GM18909 (cell line): Measurements from ENCODE around the gene PROSER1.
A peak's percentile ranks its signal among the peaks of the same experiment; 100 is the strongest.
"Not testable (repeated sequence)": the region's sequence is repeated elsewhere in the genome, so short reads cannot be mapped to it uniquely, and the experiment has no call there.

Source experiments
- ATAC-seq: cut with Tn5 transposase; IDR thresholded peaks from one replicate; pipeline ENCODE4 v1.9.1; 2021; ENCODE audit warnings: mild to moderate bottlenecking; ENCODE audit not compliant: unreplicated experiment, poor library complexity

The PROSER1 gene

DNA sequence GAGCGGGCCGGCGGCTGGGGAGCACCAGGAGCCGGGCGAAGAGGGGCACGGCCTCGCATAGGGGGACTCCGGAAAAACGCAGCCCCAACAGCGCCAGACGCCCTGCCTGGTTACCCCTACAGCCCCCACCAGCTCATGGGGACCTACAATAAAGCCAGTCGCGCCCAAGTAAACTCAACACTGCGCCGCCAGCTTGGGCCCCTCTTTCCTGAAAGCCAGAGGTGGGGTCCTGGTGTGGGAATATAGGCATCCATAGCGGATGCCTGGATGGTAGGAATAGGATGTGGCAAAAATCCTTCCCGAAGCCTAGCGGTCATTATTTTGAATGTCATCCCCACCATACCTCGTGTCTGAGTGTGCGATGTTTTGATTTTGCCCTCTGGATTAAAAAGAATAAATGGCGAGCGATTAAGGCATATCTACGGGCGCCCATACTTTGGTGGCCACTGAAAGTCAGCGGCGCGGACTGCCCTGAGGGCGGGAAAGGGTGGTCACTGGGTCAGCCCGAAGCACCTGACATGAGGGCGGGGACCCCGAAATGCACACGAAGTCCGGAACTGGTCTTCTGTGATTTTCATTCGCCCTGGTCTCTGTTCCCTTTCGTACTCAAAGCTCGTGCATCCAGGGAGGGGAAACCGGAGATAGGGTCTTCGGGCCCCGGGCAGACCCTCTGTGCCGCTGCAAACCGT lies at the start of gene PROSER1, which contains the start of gene NHLRC3:
Gene PROSER1, minus strand, starts transcription at position 210 of the 689 bp plus-strand sequence. CDS start 847 bp downstream, outside the sequence.
Gene NHLRC3, plus strand, starts transcription at position 577 of the 689 bp plus-strand sequence. CDS start 184 bp downstream, outside the sequence.
- ATAC-seq = peak; percentile 76

DNA sequence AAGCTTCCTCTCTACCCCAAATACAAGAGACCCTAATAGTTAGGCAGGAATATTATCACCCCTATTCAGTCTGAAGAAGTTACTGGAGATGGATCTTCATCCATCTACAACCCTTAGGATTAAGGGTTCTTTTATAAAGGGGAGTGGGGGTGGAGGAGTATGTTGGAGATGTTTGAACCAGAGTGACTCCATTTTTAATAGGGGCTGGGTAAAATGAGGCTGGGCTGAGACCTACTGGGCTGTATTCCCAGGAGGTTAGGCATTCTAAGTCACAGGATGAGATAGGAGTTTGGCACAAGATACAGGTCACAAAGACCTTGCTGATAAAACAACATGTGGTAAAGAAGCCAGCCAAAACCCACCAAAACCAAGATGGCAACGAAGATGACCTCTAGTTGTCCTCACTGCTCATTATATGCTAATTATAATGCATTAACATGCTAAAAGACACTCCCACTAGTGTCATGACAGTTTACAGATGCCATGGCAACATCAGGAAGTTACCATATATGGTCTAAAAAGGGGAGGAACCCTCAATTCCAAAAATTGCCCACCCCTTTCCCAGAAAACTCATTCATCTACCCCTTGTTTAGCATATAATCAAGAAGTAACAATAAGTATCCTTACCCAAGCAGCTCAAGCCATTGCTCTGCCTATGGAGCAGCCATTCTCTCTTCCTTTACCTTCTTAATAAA lies 48.5 kb upstream of the PROSER1 start:
- not testable (repeated sequence) for ATAC-seq

DNA sequence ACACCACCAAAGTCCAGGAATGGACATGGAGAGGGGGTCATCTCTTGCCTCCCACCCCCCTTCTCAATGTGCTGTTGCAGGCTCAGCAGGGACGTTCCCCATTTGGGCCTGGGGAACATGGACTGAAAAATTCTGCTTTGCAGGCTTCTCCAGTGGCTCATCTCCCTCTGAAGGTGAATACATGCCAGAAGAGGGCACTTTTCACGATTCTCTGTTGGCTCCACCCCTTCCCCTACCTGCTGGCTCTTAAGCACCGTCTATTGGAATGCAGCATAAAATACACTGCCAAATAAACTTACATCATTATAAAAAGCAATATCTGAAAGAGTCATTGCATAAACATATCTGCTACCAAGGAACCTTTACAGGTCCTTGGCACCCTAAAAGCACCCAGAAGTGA lies 36.1 kb upstream of the PROSER1 start:
- ATAC-seq = no peak

DNA sequence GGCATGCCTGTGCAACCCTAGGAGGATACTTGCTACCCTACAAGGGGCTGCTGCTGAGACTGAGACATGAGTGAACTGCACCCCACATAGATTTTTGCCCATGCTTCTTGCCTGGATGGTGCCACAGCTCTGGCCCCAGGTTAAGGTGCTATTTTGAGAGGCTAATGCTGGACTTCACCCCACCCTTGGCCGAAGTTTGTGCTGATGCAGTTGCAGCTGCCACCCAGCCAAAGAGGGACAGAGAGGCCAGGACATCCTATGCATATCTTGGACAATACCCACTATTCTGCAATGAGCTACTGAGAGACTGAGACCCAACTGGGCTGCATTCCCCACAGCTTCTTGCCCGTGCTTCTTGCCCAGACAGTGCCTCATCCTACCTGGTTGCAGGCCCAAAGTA lies 35.0 kb upstream of the PROSER1 start:
- no peak for ATAC-seq

- ATAC-seq = no peak
Observed at GRCh38 chr13:39062004-39062403, 24.1 kb upstream of the PROSER1 start.

DNA sequence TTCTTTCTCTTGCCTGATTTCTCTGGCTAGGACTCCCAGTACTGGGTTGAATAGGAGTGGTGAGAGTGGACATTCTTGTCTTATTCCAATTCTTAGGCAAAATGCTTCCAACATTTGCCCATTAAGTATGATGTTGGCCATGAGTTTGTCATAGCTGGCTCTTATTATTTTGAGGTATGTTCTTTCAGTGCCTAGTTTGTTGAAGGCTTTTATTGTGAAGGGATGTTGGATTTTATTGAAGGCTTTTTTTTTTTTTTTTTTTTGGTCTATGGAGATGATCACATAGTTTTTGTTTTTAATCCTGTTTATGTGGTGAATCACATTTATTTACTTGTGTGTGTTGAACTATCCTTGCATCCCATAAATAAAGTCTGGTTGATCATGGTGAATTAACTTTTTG lies 20.2 kb upstream of the PROSER1 start:
- no peak for ATAC-seq

DNA sequence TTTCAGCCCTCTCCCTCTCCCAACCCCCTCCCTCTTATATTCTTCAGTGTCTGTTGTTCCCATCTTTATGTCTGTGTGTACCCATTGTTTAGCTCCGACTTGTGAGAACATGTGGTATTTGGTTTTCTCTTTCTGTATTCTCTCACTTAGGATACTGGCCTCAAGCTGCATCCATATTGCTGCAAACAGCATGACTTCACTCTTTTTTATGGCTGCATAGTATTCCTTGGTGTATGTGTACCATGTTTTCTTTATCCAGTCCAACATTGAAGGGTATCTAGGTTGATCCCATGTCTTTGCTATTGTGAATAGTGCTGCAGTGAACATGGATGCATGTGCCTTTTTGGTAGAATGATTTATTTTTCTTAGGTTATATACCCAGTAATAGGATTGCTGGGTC lies 18.1 kb upstream of the PROSER1 start:
- ATAC-seq = no peak

- ATAC-seq = no peak
Observed at GRCh38 chr13:39054112-39054511, 16.2 kb upstream of the PROSER1 start.

GRCh38 chr13:39052944-39053343 lies 15.1 kb upstream of the PROSER1 start:
- ATAC-seq = no peak

DNA sequence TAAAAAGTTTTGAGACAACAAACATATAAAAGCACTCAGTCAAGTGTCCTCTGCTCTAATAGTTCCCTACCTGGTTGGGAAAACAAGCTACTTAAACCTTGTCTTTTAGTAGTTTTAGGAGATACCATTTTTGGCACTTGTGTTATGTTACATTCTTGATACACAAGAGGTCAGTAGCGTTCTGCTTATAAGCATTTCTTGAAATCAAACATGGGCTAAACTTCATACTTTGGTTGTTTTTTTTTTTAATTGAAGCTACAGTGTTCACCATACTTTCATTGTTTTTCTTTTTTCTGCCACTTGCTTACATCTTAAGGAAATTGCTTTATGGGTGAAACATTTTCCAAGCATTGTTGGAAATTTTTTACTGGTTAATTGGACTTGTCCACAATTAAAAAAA lies 13.3 kb upstream of the PROSER1 start:
- peak; percentile 48 for ATAC-seq

DNA sequence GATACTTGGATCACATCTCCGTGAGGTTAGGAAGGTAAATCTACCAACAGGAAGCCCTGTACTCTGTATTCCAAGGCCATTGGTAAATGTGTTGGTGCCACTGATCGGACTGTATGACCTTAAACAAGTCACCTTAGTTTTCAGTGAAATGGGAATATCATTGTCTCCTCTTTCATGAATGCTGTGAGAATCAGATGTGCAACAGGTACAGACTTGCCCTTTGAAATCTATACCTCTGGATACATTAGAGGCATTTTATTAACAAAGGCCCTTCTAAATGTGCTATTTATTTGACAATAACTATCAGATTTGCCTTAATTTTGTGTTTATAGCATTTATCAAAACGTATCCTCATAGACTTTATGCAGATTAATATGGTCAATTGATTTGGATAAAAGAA lies 11.4 kb upstream of the PROSER1 start:
- ATAC-seq = no peak

- ATAC-seq = no peak
Observed at GRCh38 chr13:39048806-39049205, 10.9 kb upstream of the PROSER1 start.

GRCh38 chr13:39047560-39047959 lies 9.7 kb upstream of the PROSER1 start:
- ATAC-seq = no peak

DNA sequence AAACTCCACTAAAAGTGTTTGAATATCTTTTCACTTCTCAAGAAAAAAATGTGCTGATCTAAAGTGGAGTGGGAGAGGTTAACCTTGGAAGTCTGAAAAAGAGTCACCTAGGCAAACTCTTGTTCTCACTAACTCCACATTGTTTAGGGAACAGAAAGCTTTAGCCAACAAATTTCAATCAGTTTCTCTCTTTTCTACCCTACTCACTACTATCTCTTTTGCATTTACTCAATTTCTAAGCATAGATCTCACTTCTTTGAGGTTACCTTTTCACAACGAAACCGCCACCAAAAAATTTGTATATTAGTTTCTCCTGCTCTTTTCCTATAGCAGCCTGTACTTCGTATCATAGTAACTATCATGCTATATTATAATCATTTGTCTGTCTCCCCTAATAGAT lies 6.6 kb upstream of the PROSER1 start:
- ATAC-seq = peak; percentile 71

DNA sequence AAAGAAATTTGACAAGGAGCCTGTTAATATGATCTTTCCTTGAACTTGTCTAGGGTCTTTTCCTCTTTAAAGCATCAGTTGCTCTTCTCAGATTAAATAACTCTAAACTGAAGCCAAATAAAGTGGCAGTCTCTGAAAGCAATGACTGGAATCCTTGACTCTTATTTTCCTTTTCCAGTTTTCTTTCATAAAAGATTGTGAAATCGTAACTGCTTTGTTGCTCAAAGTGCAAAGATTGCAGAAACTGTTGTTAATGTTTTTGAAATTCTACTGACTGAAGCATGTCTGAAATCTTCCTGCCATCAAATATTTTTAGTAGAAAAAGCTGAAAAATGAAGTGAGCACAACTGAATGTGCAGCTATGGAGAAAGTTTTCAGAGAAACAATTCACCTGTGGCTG lies 2.3 kb upstream of the PROSER1 start:
- no peak for ATAC-seq

DNA sequence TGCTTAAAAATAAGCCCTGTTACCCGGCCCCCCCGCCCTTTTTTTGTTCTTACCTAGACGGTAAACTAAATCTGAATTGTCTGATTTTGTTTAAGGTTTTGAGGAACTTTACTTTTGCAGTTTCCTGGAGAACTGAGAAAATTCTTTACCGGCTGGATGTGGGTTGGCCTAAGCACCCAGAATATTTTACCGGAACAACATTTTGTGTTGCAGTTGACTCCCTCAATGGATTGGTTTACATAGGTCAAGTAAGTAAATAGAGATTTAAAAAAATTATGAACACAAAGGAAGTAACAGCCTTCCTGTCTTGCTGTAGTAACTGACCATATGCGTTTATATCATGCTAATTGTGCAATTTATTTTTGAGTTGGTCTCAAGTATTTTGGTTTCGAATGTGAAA lies 1.2 kb upstream of the PROSER1 start:
- ATAC-seq = no peak

DNA sequence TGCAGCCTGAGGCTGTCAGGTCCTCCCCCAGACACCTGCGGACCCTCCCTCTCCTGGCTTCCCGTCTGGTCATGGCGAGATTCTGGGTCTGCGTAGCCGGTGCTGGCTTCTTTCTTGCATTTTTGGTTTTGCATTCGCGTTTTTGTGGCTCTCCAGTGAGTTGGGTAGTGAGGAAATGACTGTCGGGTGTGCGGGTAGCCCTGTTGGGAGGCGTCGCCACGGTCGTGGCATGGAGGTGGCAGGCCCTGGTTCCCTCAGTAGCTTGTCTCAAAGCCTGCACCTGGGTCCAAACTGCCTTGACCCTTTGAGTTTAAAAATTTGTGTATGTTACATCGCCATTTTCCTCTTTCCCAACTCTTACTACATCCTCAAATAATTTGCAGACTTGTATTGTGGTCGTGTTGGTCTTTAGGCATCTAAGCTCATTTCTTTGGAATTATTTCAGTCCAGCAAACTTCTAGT lies 711 bp upstream of the PROSER1 start:
- ATAC-seq = peak; percentile 39

DNA sequence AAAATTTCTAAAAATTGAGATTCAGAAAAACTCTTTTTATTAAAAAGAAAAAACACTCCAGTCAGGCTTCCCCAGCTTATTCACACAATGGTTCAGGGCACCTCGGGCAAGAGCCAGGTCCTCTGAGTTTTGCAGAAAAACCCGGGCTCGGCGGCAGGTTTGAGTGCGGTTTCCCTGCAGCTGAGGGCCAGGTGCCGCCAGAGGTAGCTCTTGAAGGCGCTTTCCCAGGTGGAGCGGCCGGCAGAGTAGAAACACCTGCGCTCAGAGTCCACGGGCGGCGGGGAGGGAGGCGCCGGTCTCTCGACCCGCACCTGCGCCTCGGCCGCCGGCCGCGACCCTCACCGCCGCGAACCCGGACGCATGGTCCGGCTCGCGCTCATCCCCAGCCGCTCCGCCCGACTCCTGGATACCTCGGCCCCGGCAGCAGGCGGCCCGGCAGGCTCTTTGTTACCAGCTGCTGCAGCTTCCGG lies 444 bp downstream of the PROSER1 start:
- peak; percentile 32 for ATAC-seq

DNA sequence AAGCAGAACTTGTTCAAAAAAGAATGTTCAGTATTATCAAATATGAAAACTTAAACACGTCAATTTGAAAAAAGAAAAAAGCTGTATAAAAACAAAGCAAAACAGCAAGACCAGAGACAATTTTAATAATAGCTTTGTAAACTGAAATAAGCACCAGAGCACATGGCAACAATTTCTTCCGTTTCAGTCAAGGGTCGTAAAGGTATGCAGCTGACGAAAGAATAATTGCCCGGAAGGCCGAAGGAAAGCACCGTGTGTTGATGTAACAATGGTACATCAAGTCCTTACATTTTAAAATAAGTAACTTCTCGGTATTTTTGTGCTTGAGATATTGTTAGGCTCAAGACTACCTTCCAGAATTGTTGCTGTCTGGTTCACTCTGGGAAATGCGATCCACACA lies 1.7 kb downstream of the PROSER1 start:
- no peak for ATAC-seq

DNA sequence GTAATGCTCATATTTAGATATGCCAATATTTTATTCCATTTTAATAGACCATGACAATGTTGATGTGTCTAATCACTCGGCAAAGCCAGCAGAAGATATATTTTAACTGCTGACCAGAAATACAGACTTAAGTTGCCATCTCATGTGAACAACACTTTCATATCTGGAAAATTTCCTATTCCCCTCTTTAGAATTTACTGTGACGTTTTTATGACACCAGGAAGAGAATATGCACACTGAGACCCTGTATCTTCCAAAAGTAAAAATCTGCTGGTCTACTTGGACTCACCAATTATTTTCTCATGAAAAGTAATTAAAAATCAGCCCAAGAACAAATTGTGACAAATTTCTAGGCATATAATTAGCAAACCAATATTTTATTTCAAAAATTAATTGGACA lies 2.1 kb downstream of the PROSER1 start:
- no peak for ATAC-seq

DNA sequence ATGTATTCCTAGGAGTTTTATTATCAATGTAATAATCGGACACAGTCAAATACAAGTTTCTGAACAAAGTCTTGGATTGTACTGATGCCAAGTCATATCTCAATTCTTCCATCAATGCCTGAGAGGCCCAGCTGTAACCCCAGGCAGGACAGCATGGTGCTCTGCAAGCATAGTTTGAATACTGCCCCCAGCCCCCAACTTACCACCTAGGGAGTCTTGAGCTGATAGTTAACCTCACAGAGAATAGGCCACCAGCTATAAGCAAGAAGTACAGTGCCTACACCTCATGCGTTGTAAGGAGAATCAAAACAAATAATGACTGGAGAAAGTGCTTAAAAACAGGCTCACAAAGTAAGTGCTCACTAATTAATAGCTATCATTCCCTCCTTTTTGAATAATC lies 2.7 kb downstream of the PROSER1 start:
- no peak for ATAC-seq

- no peak for ATAC-seq
Observed at GRCh38 chr13:39034085-39034484, 3.8 kb downstream of the PROSER1 start.
